ENCODE results near the gene GPR3. TPM values are rescaled to one million over a fixed set of nuclear protein-coding genes. Genes with fewer than 3 reads are reported as not detected.

Gene GPR3
- total RNA-seq, 4 donors from 2014 or later = 0.13 to 4.5 TPM; not detected in 2

GRCh38 chr1:27350663-27351540 lies 41.5 kb upstream of the GPR3 start:
- peaks cover 0 to 40% (median 7%) of the 10 kb centered on the region in 4 donors for H3K27me3 ChIP-seq
- intact Hi-C loops (cut with DNase I) = no loop called here
- H3K4me3 ChIP-seq = peak overlapping the region; percentile 53 to 59 (median 56)
- no peak for DNase-seq (ENCODE audit: extremely low spot score)
- WGBS = 42% methylated on average over 34 of the region's 62 CpGs
- TF ChIP-seq POLR2A (IDR thresholded peaks at IDR 0.05; ENCODE audit: low read depth) (no peak), POLR2AphosphoS5 (IDR thresholded peaks at IDR 0.05) (peak in 1 of 2 donors; percentile 8)
- H3K9me3 ChIP-seq = no peaks in the 10 kb centered on the region
- H3K27ac ChIP-seq (replicated peaks in 1 of 4) = peak overlapping the region in 3 of 4 donors; percentile 43 to 52 (median 49)
- peaks cover 23 to 32% (median 30%) of the 10 kb centered on the region in 4 donors for H3K4me1 ChIP-seq
- peaks cover 25 to 35% (median 32%) of the 10 kb centered on the region in 4 donors for H3K36me3 ChIP-seq

GRCh38 chr1:27351541-27352107 lies 40.8 kb upstream of the GPR3 start:
- Histone ChIP-seq H3K4me3 (peak overlapping the region; percentile 53 to 59 (median 56)), H3K27ac (replicated peaks in 1 of 4) (peak overlapping the region in 3 of 4 donors; percentile 43 to 52 (median 49)), H3K4me1 (peaks cover 23 to 32% (median 30%) of the 10 kb centered on the region in 4 donors), H3K27me3 (peaks cover 0 to 40% (median 7%) of the 10 kb centered on the region in 4 donors), H3K36me3 (peaks cover 32 to 42% (median 39%) of the 10 kb centered on the region in 4 donors), H3K9me3 (no peaks in the 10 kb centered on the region)
- 65% methylated on average over 6 of the region's 8 CpGs for WGBS
- intact Hi-C loops (cut with DNase I) = no loop called here
- TF ChIP-seq POLR2AphosphoS5 (IDR thresholded peaks at IDR 0.05) (no peak), POLR2A (IDR thresholded peaks at IDR 0.05; ENCODE audit: low read depth) (no peak), EP300 (IDR thresholded peaks at IDR 0.05) (no peak), CTCF (IDR thresholded peaks at IDR 0.05) (no peak)
- DNase-seq (ENCODE audit: extremely low spot score) = no peak

GRCh38 chr1:27353166-27353565 lies 39.3 kb upstream of the GPR3 start:
- TF ChIP-seq POLR2AphosphoS5 (IDR thresholded peaks at IDR 0.05) = no peak
- TF ChIP-seq CTCF (IDR thresholded peaks at IDR 0.05) = no peak
- H3K4me1 ChIP-seq = peaks cover 31 to 45% (median 43%) of the 10 kb centered on the region in 4 donors
- 90% methylated on average over 10 of the region's 13 CpGs for WGBS
- H3K9me3 ChIP-seq = no peaks in the 10 kb centered on the region
- no peak for DNase-seq (ENCODE audit: extremely low spot score)
- H3K27me3 ChIP-seq = peaks cover 0 to 28% (median 7%) of the 10 kb centered on the region in 4 donors
- H3K27ac ChIP-seq (replicated peaks in 1 of 4) = no peak overlapping the region
- intact Hi-C loops (cut with DNase I) = no loop called here
- H3K36me3 ChIP-seq = peaks cover 43 to 57% (median 54%) of the 10 kb centered on the region in 4 donors
- no peak overlapping the region for H3K4me3 ChIP-seq

- TF ChIP-seq POLR2A (IDR thresholded peaks at IDR 0.05; ENCODE audit: low read depth) (no peak), POLR2AphosphoS5 (IDR thresholded peaks at IDR 0.05) (no peak), EP300 (IDR thresholded peaks at IDR 0.05) (no peak), CTCF (IDR thresholded peaks at IDR 0.05) (no peak)
- intact Hi-C loops (cut with DNase I) = no loop called here
- no peak for DNase-seq (ENCODE audit: extremely low spot score)
- Histone ChIP-seq H3K9me3 (no peaks in the 10 kb centered on the region), H3K4me1 (peaks cover 31 to 48% (median 45%) of the 10 kb centered on the region in 4 donors), H3K27ac (replicated peaks in 1 of 4) (no peak overlapping the region), H3K4me3 (no peak overlapping the region), H3K36me3 (peaks cover 47 to 62% (median 59%) of the 10 kb centered on the region in 4 donors), H3K27me3 (peaks cover 0 to 26% (median 7%) of the 10 kb centered on the region in 4 donors)
- 90% methylated on average over 3 of the region's 3 CpGs for WGBS
Observed at GRCh38 chr1:27353629-27354028, 38.8 kb upstream of the GPR3 start.

- H3K4me3 ChIP-seq = no peak overlapping the region
- intact Hi-C loops (cut with DNase I) = loop anchor here (2.0 kb wide), 1 partner anchor 55 kb away; no protein-coding TSS in a partner anchor
- H3K4me1 ChIP-seq = peaks cover 22 to 37% (median 33%) of the 10 kb centered on the region in 4 donors
- no peak for DNase-seq (ENCODE audit: extremely low spot score)
- TF ChIP-seq POLR2AphosphoS5 (IDR thresholded peaks at IDR 0.05) = no peak
- TF ChIP-seq EP300 (IDR thresholded peaks at IDR 0.05) = no peak
- no peak for TF ChIP-seq CTCF (IDR thresholded peaks at IDR 0.05)
- no peak for TF ChIP-seq POLR2A (IDR thresholded peaks at IDR 0.05; ENCODE audit: low read depth)
- peaks cover 56 to 83% (median 80%) of the 10 kb centered on the region in 4 donors for H3K36me3 ChIP-seq
- peaks cover 0 to 6% (median 2%) of the 10 kb centered on the region in 4 donors for H3K27me3 ChIP-seq
- 83% methylated on average over 5 of the region's 5 CpGs for WGBS
- H3K27ac ChIP-seq (replicated peaks in 1 of 4) = no peak overlapping the region
- no peaks in the 10 kb centered on the region for H3K9me3 ChIP-seq
Observed at GRCh38 chr1:27355683-27356082, 36.7 kb upstream of the GPR3 start.

Data from esophagus muscularis mucosa (tissue), 4 donors.